Stimulated activated naive CD4-positive, alpha-beta T cell treated with Interleukin-2 at 50 U/mL for 16 hours (primary cell): ENCODE data around the gene NACA.
A peak's percentile ranks its signal among the peaks of the same experiment; 100 is the strongest.
"Not testable (repeated sequence)": the region's sequence is repeated elsewhere in the genome, so short reads cannot be mapped to it uniquely, and the experiment has no call there.

Experiments used
- DNase-seq: peaks from one replicate; lab custom pipeline; 2025; lab: John Stamatoyannopoulos, UW

NACA gene

GRCh38 chr12:56723889-56724700, 1.0 kb downstream of the NACA start:
- no peak for DNase-seq

- DNase-seq: no peak
Measured at GRCh38 chr12:56723352-56723751, 1.7 kb downstream of the NACA start.

GRCh38 chr12:56722832-56723231, 2.3 kb downstream of the NACA start:
- no peak for DNase-seq

GRCh38 chr12:56721721-56722120, 3.4 kb downstream of the NACA start:
- no peak for DNase-seq

- DNase-seq: no peak
Measured at GRCh38 chr12:56721216-56721615, 3.9 kb downstream of the NACA start.

GRCh38 chr12:56720731-56721151, 4.4 kb downstream of the NACA start:
- no peak for DNase-seq

- no peak for DNase-seq
Measured at GRCh38 chr12:56719056-56719455, 6.0 kb downstream of the NACA start.

GRCh38 chr12:56718636-56719035, 6.5 kb downstream of the NACA start:
- no peak for DNase-seq

GRCh38 chr12:56718149-56718548, 7.0 kb downstream of the NACA start:
- DNase-seq: no peak

GRCh38 chr12:56716933-56717880, 7.9 kb downstream of the NACA start:
- DNase-seq: no peak

- DNase-seq: no peak
Measured at GRCh38 chr12:56716458-56716857, 8.6 kb downstream of the NACA start.

GRCh38 chr12:56715798-56716197, 9.3 kb downstream of the NACA start:
- no peak for DNase-seq

GRCh38 chr12:56714431-56714929, 10.6 kb downstream of the NACA start:
- no peak for DNase-seq

GRCh38 chr12:56713345-56713744, 11.8 kb downstream of the NACA start:
- DNase-seq: no peak

- no peak for DNase-seq
Measured at GRCh38 chr12:56709759-56710376, 15.2 kb downstream of the NACA start.

GRCh38 chr12:56704522-56704921, 20.6 kb downstream of the NACA start:
- not testable (repeated sequence) for DNase-seq

- no peak for DNase-seq
Measured at GRCh38 chr12:56699020-56699661, 26.0 kb downstream of the NACA start.

- DNase-seq: no peak
Measured at GRCh38 chr12:56695327-56696101, 29.6 kb downstream of the NACA start.

GRCh38 chr12:56694161-56694560, 30.9 kb downstream of the NACA start:
- no peak for DNase-seq

GRCh38 chr12:56688846-56689109, 36.3 kb downstream of the NACA start:
- DNase-seq: no peak

- peak; percentile 98 for DNase-seq
Measured at GRCh38 chr12:56688129-56688845, 36.8 kb downstream of the NACA start, which contains the start of gene PTGES3. Gene PTGES3, minus strand, starts transcription at chr12:56688284. Its CDS starts 285 bp downstream, at chr12:56687999.
